ENCODE measurements around the gene DNA2.

DNA sequence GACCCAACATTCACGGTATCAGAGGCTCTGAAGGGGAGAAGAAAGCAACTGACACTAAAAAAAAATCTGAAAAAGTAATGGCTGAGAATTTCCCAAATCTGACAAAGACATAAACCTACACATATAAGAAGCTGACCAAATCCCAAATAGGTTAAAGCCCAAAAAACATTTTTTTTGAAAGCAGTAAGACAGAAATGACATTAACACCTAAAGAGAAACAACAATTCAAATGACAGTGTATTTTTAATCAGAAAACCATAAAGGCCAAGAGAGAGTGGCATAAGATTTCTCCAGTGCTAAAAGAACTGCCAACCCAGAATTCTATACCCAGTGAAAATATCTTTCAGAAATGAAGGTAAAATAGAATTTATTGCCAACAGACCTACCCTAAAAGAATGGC lies 100.2 kb downstream of the DNA2 start:
- no peak for TF ChIP-seq CTCF (IDR thresholded peaks at IDR 0.05; ENCODE audit: insufficient read depth, low read depth, low read length)
- TF ChIP-seq EZH2 (IDR thresholded peaks at IDR 0.05; ENCODE audit: insufficient read depth, low read length): no peak
